HuH-7 (cell line): ENCODE measurements around the gene RBM11.

Experiments
- DNase-seq: peaks from one replicate; pipeline ENCODE4 v3.0.0; 2011; ENCODE audit warnings: low spot score

Gene RBM11

DNA sequence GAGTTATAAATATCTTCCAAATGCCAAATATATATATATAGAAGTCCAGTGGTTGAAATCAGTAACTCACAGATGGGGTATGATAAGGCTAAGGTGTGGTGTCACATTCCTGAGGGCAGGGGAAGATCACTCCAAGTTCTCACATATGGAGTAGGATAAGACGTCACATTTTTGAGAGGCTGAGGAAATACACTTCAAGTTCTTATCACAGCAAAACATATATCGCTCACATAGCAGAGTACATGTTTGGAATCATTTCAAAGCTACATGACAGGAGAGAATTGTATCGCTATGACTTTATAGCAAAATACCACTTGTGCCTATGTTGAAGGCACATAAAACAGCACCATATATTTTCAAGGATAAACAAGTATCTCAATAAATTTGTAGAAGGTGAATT, 55.1 kb downstream of the RBM11 start:
- DNase-seq = no peak

GRCh38 chr21:14271641-14272040, 55.7 kb downstream of the RBM11 start:
- no peak for DNase-seq

DNA sequence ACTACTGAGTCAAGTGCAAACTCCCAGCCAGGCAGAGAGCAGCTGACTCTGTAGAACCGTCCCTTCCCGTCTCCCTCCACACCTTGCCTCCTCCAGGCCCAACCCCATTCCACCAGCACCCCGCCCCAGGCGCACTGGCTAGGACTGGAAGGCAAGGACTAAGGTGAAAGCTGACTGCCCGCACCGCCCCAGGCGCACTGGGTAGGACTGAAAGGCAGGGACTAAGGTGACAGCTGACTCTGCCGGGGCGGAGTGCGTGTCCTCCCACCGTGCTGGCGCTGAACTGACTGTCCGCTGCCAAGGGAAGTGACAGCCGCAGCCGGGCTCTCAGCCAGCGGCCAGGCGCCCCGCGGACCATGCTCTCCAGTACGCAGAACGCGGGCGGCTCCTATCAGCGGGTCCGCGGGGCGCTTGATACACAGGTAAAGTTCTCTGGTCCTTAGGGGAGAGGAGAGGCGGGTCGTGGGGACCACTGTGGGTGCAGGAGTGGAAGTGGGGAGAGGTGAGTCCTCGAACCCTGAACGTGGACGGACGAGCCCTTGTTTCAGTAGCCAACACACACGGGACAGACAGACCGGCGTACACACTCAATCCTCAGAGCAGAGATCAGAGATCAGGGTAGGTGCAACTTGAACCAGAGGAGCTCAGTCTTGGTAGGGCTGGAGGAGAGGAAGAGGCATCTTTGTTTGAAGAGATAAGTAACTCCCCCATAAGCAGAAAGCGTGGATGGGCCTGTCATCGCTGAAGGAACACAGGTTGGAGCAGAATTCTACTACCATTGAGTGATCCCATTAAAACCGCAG, 58.0 kb downstream of the RBM11 start:
- DNase-seq = no peak

GRCh38 chr21:14275702-14276205, 59.8 kb downstream of the RBM11 start:
- DNase-seq = no peak
